Measurements from ENCODE around the gene LILRB1.
"Not testable (repeated sequence)": the region's sequence is repeated elsewhere in the genome, so short reads cannot be mapped to it uniquely, and the experiment has no call there.

Gene LILRB1

GRCh38 chr19:54667217-54667616 is 36.9 kb downstream of the LILRB1 start:
- no peak for DNase-seq

GRCh38 chr19:54668353-54668752 is 38.1 kb downstream of the LILRB1 start:
- DNase-seq = no peak

GRCh38 chr19:54670576-54671357 is 40.5 kb downstream of the LILRB1 start:
- no peak for DNase-seq

- no peak for DNase-seq
Measured at GRCh38 chr19:54673222-54673621, 42.9 kb downstream of the LILRB1 start.

GRCh38 chr19:54674021-54674617 is 43.8 kb downstream of the LILRB1 start:
- no peak for DNase-seq

- not testable (repeated sequence) for DNase-seq
Measured at GRCh38 chr19:54676210-54676834, 46.0 kb downstream of the LILRB1 start.

GRCh38 chr19:54677217-54677616 is 46.9 kb downstream of the LILRB1 start:
- DNase-seq = no peak

- DNase-seq = not testable (repeated sequence)
Measured at GRCh38 chr19:54681596-54681995, 51.3 kb downstream of the LILRB1 start.

GRCh38 chr19:54682306-54682856 is 52.1 kb downstream of the LILRB1 start:
- DNase-seq = no peak

- DNase-seq = no peak
Measured at GRCh38 chr19:54684527-54684926, 54.2 kb downstream of the LILRB1 start.

Data from activated CD8-positive, alpha-beta memory T cell treated with anti-CD3 and anti-CD28 coated beads, Interleukin-2, amount 50 U/mL, for 4 hours (primary cell).